NCI-H1048 (cell line): Measurements from ENCODE around the gene GPHN.
"Not testable (repeated sequence)": the region's sequence is repeated elsewhere in the genome, so short reads cannot be mapped to it uniquely, and the experiment has no call there.

ENCODE experiments used
- DNase-seq: peaks from one replicate; lab custom pipeline; 2025; lab: John Stamatoyannopoulos, UW

Gene GPHN

DNA sequence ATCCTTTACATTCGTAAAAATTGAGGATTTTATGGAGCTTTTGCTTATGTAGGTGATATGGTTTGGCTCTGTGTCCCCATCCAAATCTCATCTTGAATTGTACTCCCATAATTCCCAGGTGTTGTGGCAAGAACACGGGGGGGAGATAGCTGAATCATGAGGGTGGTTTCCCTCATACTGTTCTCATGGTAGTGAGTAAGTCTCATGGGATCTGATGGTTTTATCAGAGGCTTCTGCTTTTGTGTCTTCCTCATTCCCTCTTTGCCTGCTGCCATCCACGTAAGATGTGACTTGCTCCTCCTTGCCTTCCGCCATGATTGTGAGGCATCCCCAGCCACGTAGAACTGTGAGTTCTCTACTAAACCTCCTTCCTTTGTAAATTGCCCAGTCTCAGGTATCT is 5.1 kb upstream of the GPHN start:
- DNase-seq, result not testable (repeated sequence)

DNA sequence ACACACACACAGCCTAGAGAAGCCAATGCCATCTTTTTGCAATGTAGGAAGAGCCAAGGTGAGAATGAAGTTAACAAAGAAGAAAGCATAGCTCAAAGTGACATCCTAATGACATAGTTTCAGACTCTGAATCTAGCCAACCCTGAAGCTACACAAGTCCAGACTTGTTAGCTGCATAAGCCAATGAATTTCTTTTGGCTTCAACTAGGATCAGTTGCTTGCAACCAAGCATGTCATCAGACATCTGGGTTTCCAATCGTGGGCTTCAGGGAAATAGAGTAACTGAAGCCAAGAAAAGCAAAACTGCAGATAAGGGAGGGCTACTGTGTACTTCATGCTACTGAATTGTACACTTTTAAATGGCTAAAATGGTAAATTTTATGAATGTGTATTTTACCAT is 4.4 kb upstream of the GPHN start:
- no peak for DNase-seq

- no peak for DNase-seq
Observed at GRCh38 chr14:66507181-66507721, 696 bp upstream of the GPHN start.

- DNase-seq, result no peak
Observed at GRCh38 chr14:66508547-66508845, 549 bp downstream of the GPHN start.

- no peak for DNase-seq
Observed at GRCh38 chr14:66508846-66509621, 1.1 kb downstream of the GPHN start.

DNA sequence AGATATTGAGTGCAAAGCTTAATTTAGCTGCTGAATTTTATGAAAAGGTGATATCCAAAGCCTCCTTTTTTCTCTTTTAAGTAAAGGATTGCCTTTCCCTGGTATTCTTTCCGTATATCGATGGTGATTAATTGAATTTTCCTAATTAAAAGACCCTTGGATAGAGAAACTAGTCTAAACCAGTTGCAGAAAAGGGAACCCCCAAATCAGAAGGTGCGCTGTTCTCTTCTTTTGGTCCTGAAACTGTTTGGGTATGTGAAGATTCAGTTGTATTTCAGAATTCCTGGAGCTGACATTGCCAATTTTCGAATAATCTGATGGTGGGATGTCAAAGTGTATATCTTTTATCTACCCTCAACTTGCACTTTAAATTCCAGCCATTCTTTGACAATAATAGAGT is 1.9 kb downstream of the GPHN start:
- no peak for DNase-seq

- no peak for DNase-seq
Observed at GRCh38 chr14:66511849-66512248, 3.9 kb downstream of the GPHN start.

- no peak for DNase-seq
Observed at GRCh38 chr14:66514213-66514612, 6.3 kb downstream of the GPHN start.

DNA sequence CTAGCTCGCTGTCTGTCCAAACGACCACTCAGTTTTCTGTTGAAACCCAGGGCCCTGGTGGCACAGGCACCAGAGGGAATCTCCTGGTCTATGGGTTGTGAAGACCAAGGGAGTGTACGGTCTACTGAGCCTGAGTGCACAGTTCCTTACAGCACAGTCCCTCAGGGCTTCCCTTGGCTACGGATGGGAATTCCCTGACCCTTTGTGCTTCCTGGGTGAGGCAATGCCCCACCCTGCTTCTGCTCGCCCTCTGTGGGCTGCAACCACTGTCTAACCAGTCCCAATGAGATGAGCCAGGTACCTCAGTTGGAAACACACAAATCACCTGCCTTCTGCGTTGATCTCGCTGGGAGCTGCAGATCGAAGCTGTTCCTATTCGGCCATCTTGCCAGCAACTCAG is 22.6 kb downstream of the GPHN start:
- DNase-seq, result no peak

GRCh38 chr14:66539034-66539433 is 31.1 kb downstream of the GPHN start:
- no peak for DNase-seq

DNA sequence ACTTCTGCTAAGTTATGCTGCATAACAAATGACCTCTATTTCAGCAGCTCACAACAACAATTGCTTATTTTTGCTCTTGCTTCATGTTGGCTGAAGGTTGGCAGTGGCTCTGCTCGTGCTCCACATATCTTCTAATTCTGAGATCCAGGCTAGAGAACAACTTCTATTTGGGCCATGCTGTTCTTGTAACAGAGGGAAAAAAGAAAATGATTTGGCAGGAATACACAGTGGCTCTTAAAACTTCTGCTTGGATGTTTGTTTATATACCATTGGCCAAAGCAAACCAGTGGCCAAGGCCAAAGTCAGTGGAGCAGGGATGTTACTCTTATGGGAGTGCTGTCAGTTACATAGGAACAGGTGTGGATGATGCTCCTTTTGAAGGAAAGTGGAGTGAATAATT is 32.1 kb downstream of the GPHN start:
- DNase-seq, result no peak

DNA sequence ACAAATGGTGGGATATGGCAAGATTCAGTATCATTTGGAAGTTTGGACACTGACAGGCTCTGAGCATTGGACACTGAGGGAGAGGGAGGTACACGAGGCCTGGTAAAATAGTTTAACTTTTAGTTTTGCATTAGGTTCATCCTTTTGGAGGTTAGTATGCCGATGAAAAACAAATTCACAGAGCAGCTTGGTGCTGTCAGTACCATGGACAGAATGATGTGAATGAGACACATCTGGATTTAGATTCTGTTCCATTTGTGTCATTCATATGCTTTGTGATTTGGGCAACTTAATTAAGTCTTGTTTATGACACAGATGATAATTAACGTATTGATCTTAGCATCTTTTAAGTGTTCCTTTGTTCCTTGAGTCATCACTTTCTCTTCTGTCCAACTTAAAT is 33.7 kb downstream of the GPHN start:
- no peak for DNase-seq

- no peak for DNase-seq
Observed at GRCh38 chr14:66543996-66544395, 36.0 kb downstream of the GPHN start.

- not testable (repeated sequence) for DNase-seq
Observed at GRCh38 chr14:66545191-66545590, 37.2 kb downstream of the GPHN start.

DNA sequence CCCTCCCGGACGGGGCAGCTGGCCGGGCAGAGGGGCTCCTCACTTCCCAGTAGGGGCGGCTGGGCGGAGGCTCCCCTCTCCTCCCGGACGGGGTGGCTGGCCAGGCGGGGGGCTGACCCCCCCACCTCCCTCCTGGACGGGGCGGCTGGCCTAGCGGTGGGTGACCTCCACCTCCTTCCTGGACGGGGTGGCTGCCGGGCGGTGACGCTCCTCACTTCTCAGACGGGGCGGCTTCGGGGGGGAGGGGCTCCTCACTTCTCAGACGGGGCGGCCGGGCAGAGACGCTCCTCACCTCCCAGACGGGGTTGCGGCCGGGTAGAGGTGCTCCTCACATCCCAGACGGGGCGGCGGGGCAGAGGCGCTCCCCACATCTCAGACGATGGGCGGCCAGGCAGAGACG is 37.8 kb downstream of the GPHN start:
- not testable (repeated sequence) for DNase-seq

DNA sequence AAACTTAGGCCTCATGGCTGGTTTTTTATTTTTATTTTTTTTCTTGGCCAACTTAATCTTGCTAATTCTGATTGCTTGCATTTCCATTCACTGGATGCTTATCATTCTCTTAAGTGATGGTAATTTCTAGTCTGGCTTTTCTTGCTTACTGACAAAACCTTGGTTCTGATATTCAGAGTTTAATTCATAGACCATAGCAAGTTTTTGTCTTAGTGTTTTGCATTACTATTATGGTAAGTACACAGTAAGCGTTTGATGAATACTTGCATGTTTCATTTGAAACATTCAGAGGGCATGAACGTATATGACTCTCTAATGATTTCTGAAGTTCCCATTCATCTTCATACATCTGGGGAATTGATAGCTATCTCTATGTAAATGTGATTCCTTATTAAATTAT is 55.8 kb downstream of the GPHN start:
- DNase-seq, result no peak

- no peak for DNase-seq
Observed at GRCh38 chr14:66568220-66568619, 60.3 kb downstream of the GPHN start.

DNA sequence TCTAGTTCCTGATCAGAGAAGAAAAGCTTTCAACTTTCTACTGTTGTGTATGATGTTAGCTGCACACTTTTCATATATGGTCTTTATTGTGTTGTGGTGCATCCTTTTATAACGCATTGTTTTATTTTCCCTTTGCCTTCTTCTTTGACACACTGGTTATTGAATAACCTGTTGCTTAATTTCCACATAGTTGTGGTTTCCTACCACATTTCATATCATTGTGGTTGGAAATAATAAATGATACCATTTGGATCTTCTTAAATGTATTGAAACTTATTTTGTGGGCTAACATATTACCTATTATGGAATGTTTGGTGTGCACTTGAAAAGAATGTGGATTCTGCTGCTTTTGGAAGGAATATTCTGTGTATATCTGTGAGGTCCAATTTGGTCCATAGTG is 64.9 kb downstream of the GPHN start:
- no peak for DNase-seq

DNA sequence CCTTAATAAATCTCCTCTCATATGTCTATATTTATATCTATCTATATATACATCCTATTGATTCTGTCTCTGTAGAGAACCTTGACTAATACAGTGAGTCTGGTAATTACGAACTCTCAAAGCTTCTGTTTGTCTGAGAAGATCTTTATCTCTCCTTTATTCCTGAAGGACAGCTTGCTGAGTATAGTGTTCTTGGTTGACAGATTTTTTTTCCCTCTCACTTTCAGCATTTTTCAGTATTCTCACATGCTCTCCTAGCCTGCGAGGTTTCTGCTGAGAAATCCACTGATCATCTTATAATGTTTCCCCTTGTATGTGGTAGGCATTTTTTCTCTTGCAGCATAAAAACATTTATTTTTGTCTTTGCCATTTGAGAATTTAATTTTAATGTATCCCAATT is 67.1 kb downstream of the GPHN start:
- no peak for DNase-seq

- no peak for DNase-seq
Observed at GRCh38 chr14:66575939-66576338, 68.0 kb downstream of the GPHN start.

GRCh38 chr14:66587753-66588152 is 79.8 kb downstream of the GPHN start:
- DNase-seq, result not testable (repeated sequence)

GRCh38 chr14:66595394-66595793 is 87.4 kb downstream of the GPHN start:
- no peak for DNase-seq

DNA sequence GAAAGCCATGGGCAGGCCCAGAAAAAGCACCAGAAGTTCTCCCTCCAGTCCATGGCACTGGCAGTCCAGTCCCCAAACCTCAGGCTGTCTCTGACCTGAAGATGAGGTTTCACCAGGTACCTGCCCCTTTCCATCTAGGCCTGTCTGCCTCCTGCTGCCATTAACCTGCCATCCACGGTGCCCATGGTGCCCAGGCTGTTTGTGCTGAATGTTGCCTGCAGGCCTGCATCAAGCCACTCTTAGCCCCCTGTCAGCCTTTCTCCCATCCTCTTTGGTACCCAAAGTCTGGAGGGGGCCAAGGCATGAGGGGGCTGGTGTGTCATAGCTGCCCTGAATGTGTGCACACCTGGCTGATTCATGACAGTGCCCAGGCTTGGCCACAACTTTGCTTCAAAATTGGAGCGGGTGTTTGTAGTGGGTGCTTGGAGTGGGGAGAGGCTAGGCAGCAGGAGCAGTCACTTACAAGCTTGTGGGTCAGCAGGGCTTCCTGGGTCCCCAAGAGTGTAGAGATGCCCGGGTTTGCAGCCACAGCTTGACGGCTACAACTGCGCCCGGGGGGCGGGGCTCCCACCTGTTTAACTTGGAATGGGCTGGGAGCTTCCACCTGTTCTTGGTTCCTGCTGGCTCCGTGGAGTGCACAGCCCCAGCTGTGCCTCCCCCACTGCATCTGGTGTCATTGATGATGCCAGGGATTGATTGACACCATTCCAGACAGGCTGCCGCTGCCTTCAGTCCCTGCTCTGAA is 88.5 kb downstream of the GPHN start:
- DNase-seq, result no peak

DNA sequence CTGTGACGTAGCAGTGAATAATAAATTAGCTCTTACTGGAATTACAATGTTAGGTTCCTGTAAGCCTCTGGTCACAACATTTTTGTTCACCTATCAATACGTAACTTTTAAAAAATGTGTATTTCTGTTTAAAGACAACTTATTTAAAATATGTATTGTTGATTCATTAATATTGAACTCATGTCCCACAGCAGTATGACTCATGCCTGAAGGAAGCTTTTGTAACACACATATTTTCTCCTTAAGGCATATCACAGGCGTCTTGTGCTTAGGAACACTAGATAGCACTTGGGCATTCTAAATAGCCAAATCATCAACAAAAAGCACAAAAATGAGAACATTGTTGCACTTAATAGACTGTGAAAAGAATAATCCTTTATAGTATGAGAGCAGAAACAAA is 92.5 kb downstream of the GPHN start:
- DNase-seq, result no peak
